ENCODE results near the gene IRF2BPL.

The IRF2BPL gene

DNA sequence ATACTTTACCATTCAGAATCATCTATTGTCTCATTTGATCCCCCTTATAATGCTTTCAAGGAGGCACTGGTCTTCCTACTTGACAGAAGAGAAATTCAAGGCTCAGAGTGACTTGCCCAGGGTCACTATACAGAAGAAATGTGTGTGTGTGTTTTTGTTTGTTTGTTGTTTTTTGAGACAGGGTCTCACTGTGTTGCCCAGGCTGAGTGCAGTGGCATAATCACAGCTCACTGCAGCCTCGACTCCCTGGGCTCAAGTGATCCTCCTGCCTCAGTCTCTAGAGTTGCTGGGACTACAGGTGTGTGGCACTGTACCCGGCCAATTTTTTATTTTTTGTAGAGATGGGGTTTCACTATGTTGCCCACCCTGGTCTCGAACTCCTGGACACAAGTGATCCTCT lies 22.9 kb downstream of the IRF2BPL start:
- Histone ChIP-seq H3K4me3 (ENCODE audit: low read depth in 1 of 2, low read length in 2 of 2) (no peak overlapping the region), H3K27ac (ENCODE audit: low read depth, low read length) (no peak overlapping the region), H3K9me3 (ENCODE audit: low read length) (no peaks in the 10 kb centered on the region), H3K9ac (ENCODE audit: low read length) (no peak overlapping the region), H3K27me3 (ENCODE audit: control insufficient read depth in 1 of 2, insufficient read depth in 2 of 2, low read length in 2 of 2) (no peaks in the 10 kb centered on the region), H3K36me3 (ENCODE audit: insufficient read depth, low read length) (no peaks in the 10 kb centered on the region), H3K4me1 (ENCODE audit: insufficient read depth, low read length) (peaks cover 23% of the 10 kb centered on the region)

- Histone ChIP-seq H3K27ac (ENCODE audit: low read depth, low read length) (no peak overlapping the region), H3K4me3 (ENCODE audit: low read depth in 1 of 2, low read length in 2 of 2) (no peak overlapping the region), H3K4me1 (ENCODE audit: insufficient read depth, low read length) (peaks cover 29% of the 10 kb centered on the region)
These were observed 23.6 kb downstream of the IRF2BPL start for GRCh38 chr14:77004711-77005460.

DNA sequence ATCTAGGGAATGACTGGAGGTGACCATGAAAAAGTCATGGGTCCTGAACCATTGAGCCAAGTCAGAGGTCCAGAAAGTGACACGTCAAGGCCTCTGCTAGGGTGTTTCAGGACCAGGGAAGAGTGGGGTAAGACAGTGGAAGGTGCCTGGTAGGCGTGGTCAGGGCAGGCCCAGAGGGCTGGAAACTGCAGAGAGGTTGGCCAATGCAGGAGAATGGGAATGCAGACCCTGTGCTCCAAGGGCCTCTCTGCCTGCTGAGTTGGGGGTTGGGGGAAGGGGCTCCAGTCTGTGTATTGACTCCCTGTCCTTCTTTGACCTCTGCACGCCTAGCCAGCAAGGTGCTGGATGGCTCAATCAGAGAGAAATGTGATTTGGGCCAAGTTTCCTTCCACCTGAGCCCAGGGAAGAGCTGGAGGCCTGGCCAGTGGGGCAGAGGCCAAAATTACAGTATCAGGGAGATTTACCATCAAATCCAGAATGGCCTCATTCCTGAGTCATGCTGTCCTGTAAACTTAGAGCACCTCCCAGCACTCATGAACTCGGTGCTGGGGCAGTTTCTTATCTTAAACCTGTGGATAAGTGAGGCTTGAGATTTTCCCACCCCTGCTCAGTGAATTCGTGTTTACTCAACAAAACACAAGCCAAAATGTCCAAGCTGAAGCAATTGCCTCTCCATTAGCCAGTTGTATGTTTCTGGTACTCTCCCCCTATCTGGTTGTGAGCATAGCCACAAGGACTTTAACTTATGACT lies 24.4 kb downstream of the IRF2BPL start:
- peaks cover 29% of the 10 kb centered on the region for H3K4me1 ChIP-seq (ENCODE audit: insufficient read depth, low read length)
- H3K4me3 ChIP-seq (ENCODE audit: low read depth in 1 of 2, low read length in 2 of 2), result no peak overlapping the region
- no peaks in the 10 kb centered on the region for H3K9me3 ChIP-seq (ENCODE audit: low read length)
- no peak overlapping the region for H3K9ac ChIP-seq (ENCODE audit: low read length)
- H3K27ac ChIP-seq (ENCODE audit: low read depth, low read length), result no peak overlapping the region
- no peaks in the 10 kb centered on the region for H3K27me3 ChIP-seq (ENCODE audit: control insufficient read depth in 1 of 2, insufficient read depth in 2 of 2, low read length in 2 of 2)
- H3K36me3 ChIP-seq (ENCODE audit: insufficient read depth, low read length), result no peaks in the 10 kb centered on the region

More at GRCh38 chr14:77004711-77005460, 23.6 kb downstream of the IRF2BPL start:
- Histone ChIP-seq H3K36me3 (ENCODE audit: insufficient read depth, low read length) (no peaks in the 10 kb centered on the region), H3K27me3 (ENCODE audit: control insufficient read depth in 1 of 2, insufficient read depth in 2 of 2, low read length in 2 of 2) (no peaks in the 10 kb centered on the region), H3K9me3 (ENCODE audit: low read length) (no peaks in the 10 kb centered on the region), H3K9ac (ENCODE audit: low read length) (no peak overlapping the region)

- Histone ChIP-seq H3K27ac (ENCODE audit: low read depth, low read length) (no peak overlapping the region), H3K4me1 (ENCODE audit: insufficient read depth, low read length) (peaks cover 21% of the 10 kb centered on the region)
These were observed 25.6 kb downstream of the IRF2BPL start for GRCh38 chr14:77002889-77003288.

GRCh38 chr14:77002335-77002734 lies 26.2 kb downstream of the IRF2BPL start:
- Histone ChIP-seq H3K9ac (ENCODE audit: low read length) (no peak overlapping the region), H3K27me3 (ENCODE audit: control insufficient read depth in 1 of 2, insufficient read depth in 2 of 2, low read length in 2 of 2) (no peaks in the 10 kb centered on the region), H3K4me3 (ENCODE audit: low read depth in 1 of 2, low read length in 2 of 2) (no peak overlapping the region), H3K9me3 (ENCODE audit: low read length) (no peaks in the 10 kb centered on the region), H3K27ac (ENCODE audit: low read depth, low read length) (no peak overlapping the region), H3K36me3 (ENCODE audit: insufficient read depth, low read length) (no peaks in the 10 kb centered on the region), H3K4me1 (ENCODE audit: insufficient read depth, low read length) (peaks cover 16% of the 10 kb centered on the region)

More at GRCh38 chr14:77002889-77003288, 25.6 kb downstream of the IRF2BPL start:
- H3K9me3 ChIP-seq (ENCODE audit: low read length), result no peaks in the 10 kb centered on the region
- H3K4me3 ChIP-seq (ENCODE audit: low read depth in 1 of 2, low read length in 2 of 2), result no peak overlapping the region
- no peak overlapping the region for H3K9ac ChIP-seq (ENCODE audit: low read length)
- no peaks in the 10 kb centered on the region for H3K27me3 ChIP-seq (ENCODE audit: control insufficient read depth in 1 of 2, insufficient read depth in 2 of 2, low read length in 2 of 2)
- H3K36me3 ChIP-seq (ENCODE audit: insufficient read depth, low read length), result no peaks in the 10 kb centered on the region

DNA sequence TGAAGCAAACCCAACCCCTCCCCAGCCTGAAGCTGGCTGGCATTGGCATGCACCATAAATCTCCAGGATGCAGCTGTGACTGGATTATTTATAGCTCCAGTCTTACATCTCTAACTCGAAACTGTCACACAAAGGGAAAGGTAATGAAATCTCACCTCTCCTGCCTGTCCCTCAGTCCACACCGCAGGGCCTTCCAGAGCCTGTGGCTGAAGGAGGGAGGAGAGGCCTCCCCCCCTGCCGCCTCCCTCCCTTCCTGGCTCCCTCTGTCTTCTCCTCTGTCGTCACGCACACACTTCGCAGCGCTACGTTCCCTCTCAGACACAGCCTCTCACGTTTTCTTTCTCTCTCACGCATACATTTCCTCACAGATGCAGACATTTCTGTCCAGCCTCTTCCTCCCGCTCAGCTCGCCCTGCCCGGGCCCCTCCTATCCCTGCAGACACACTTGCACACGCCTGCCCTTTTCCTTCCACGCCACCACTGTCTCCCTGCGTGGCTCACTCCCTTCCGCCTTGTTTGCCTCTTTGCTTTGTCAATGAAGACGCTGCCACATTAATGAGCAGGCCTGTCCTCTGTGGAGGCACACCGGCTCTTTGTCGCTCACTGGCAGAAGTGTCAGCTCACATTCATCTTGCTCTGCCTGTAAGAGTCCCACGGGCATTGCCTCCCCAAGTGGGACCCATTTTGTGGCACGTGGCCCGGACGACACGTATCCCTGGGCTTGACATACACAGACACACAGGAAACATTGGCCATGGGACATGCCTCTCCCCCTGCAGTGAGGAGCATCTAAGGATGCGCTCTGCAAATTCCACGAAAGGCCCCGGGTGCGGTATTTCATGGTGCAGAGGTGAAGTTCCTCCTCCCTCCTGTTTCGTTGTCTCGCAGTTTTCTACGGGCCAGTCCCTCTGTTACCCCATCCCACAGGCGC lies 27.9 kb downstream of the IRF2BPL start:
- Histone ChIP-seq H3K4me1 (ENCODE audit: insufficient read depth, low read length) (peaks cover 10% of the 10 kb centered on the region), H3K27ac (ENCODE audit: low read depth, low read length) (peak overlapping the region; percentile 54), H3K9ac (ENCODE audit: low read length) (peak overlapping the region; percentile 6), H3K9me3 (ENCODE audit: low read length) (no peaks in the 10 kb centered on the region), H3K27me3 (ENCODE audit: control insufficient read depth in 1 of 2, insufficient read depth in 2 of 2, low read length in 2 of 2) (no peaks in the 10 kb centered on the region), H3K4me3 (ENCODE audit: low read depth in 1 of 2, low read length in 2 of 2) (peak overlapping the region in 1 of 2 donors; percentile 38), H3K36me3 (ENCODE audit: insufficient read depth, low read length) (no peaks in the 10 kb centered on the region)

DNA sequence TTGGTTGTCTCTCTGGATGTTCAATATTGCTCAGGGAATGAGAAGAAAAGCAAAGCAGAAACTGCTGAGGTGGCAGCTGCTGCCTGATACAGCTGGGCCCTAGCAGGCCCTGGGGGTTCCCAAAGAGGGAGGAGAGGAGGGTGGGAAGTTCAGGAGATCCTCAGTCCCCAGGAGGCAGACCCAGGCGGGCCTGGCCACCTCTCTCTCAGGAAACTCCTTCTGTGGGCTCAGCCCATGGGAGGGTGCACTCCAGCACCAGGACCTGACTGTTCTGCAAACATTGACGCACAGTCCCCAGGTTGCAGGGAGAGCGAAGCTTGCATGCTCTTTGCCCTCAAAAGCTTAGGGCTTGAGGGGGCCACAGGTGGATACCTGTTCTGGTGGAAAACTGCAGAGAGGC lies 29.6 kb downstream of the IRF2BPL start:
- Histone ChIP-seq H3K27me3 (ENCODE audit: control insufficient read depth in 1 of 2, insufficient read depth in 2 of 2, low read length in 2 of 2) (no peaks in the 10 kb centered on the region), H3K9me3 (ENCODE audit: low read length) (no peaks in the 10 kb centered on the region), H3K36me3 (ENCODE audit: insufficient read depth, low read length) (no peaks in the 10 kb centered on the region), H3K27ac (ENCODE audit: low read depth, low read length) (no peak overlapping the region), H3K4me3 (ENCODE audit: low read depth in 1 of 2, low read length in 2 of 2) (no peak overlapping the region), H3K4me1 (ENCODE audit: insufficient read depth, low read length) (peaks cover 10% of the 10 kb centered on the region), H3K9ac (ENCODE audit: low read length) (no peak overlapping the region)

GRCh38 chr14:76997257-76997970 lies 31.1 kb downstream of the IRF2BPL start:
- Histone ChIP-seq H3K4me3 (ENCODE audit: low read depth in 1 of 2, low read length in 2 of 2) (no peak overlapping the region), H3K36me3 (ENCODE audit: insufficient read depth, low read length) (no peaks in the 10 kb centered on the region), H3K27me3 (ENCODE audit: control insufficient read depth in 1 of 2, insufficient read depth in 2 of 2, low read length in 2 of 2) (no peaks in the 10 kb centered on the region), H3K4me1 (ENCODE audit: insufficient read depth, low read length) (peaks cover 10% of the 10 kb centered on the region), H3K9ac (ENCODE audit: low read length) (no peak overlapping the region), H3K9me3 (ENCODE audit: low read length) (no peaks in the 10 kb centered on the region), H3K27ac (ENCODE audit: low read depth, low read length) (no peak overlapping the region)

DNA sequence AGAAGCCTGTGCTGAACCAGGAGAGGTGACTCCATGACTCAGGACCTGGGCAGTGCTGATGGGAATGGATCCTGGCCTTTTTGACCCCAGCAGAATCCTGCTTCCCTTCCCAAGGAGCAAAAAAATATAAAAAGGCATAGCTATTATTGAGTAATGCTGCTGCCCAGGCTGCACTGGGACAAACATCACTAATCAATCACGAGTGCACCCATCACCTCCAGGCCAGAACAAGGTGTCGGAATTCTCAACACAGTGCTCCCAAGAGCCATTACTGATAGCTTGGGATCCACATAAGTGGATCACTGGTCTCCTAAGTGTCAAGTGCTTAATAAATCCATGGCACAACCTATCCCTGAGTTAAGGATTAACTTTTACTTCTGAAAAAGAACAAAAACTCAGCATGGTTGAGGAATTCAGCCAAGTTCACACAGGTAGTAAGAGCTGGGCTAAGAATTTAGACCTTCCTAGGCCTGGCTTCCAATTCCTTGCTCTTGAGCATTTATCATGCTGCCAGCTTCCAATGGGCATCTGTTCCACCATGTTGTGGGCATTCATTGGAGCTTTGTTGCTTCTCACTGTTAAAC lies 31.9 kb downstream of the IRF2BPL start:
- Histone ChIP-seq H3K9ac (ENCODE audit: low read length) (no peak overlapping the region), H3K9me3 (ENCODE audit: low read length) (no peaks in the 10 kb centered on the region), H3K4me1 (ENCODE audit: insufficient read depth, low read length) (peaks cover 10% of the 10 kb centered on the region), H3K27ac (ENCODE audit: low read depth, low read length) (no peak overlapping the region), H3K36me3 (ENCODE audit: insufficient read depth, low read length) (no peaks in the 10 kb centered on the region), H3K4me3 (ENCODE audit: low read depth in 1 of 2, low read length in 2 of 2) (no peak overlapping the region), H3K27me3 (ENCODE audit: control insufficient read depth in 1 of 2, insufficient read depth in 2 of 2, low read length in 2 of 2) (no peaks in the 10 kb centered on the region)

DNA sequence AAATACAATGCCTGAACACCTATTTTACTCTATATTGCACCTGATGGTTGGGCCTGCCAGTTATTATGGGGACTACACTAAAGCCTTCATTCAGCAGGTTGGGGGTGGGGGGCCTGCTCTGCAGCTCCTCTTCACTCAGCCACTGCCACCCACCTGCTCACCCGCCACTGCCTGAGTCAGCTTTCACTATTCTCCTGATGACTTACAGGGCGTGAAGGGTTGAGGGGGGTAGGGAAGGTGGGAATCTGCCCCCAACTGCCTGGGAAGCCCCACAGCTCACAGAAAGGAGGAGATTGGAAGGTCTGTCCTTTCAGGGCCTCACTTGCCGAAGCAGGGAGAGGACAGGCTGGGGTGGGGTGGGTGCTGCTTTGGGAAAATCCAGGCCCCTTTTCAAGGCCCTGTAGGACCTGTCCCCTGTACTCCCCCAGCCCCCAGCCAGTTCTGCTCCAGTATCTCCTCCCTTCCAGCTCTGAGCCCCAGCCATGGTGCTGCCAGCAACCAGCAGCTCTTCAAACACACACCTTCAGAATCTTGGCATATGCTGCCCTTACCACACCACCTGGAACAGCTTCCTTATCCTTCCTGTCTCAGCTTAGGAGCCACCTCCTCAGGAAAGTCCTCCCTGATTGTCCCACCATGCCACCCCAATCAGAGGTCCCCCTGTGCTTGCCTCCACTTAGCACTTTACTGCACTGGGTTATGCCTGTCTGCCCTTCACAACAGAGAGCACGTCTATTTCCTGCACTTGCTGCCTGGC lies 33.1 kb downstream of the IRF2BPL start:
- Histone ChIP-seq H3K9me3 (ENCODE audit: low read length) (no peaks in the 10 kb centered on the region), H3K9ac (ENCODE audit: low read length) (no peak overlapping the region), H3K4me1 (ENCODE audit: insufficient read depth, low read length) (peaks cover 4% of the 10 kb centered on the region), H3K27me3 (ENCODE audit: control insufficient read depth in 1 of 2, insufficient read depth in 2 of 2, low read length in 2 of 2) (no peaks in the 10 kb centered on the region), H3K4me3 (ENCODE audit: low read depth in 1 of 2, low read length in 2 of 2) (no peak overlapping the region), H3K27ac (ENCODE audit: low read depth, low read length) (no peak overlapping the region), H3K36me3 (ENCODE audit: insufficient read depth, low read length) (no peaks in the 10 kb centered on the region)
